Ascending aorta (tissue), 2 donors: Measurements from ENCODE around the gene PRKG2. TPM values are rescaled to one million over a fixed set of nuclear protein-coding genes. Genes with fewer than 3 reads are reported as not detected.
A peak's percentile ranks its signal among the peaks of the same experiment; 100 is the strongest.

ENCODE experiments used
- DNase-seq, 2 donors: peaks; one replicate each; pipeline ENCODE4 v3.0.0-alpha.2; 2019; ENCODE audit warnings: low spot score in 2 of 2
- H3K27ac ChIP-seq, 2 donors: fragments of 200-600 bp; sonication (generic); one replicate each; pipeline ENCODE4 v1.5.1; 2016 to 2017; ENCODE audit warnings: mild to moderate bottlenecking in 1 of 2
- H3K27me3 ChIP-seq: fragments of 200-600 bp; sonication (generic); one replicate; pipeline ENCODE4 v1.5.1; 2017
- H3K36me3 ChIP-seq, 2 donors: fragments of 200-600 bp; sonication (generic); one replicate each; pipeline ENCODE4 v1.5.1; 2016
- H3K4me1 ChIP-seq, 2 donors: fragments of 200-600 bp; sonication (generic); one replicate each; pipeline ENCODE4 v1.5.1; 2016 to 2017; ENCODE audit warnings: mild to moderate bottlenecking in 1 of 2
- H3K4me3 ChIP-seq, 2 donors: fragments of 200-600 bp; sonication (generic); one replicate each; pipeline ENCODE4 v1.5.1; 2016 to 2017; ENCODE audit warnings: mild to moderate bottlenecking in 1 of 2
- H3K9me3 ChIP-seq, 2 donors: fragments of 200-600 bp; sonication (generic); one replicate each; pipeline ENCODE4 v1.5.1; 2016
- CTCF ChIP-seq, 3 experiments: fragments of 200-600 bp in 2 of 3; fragments of 450-650 bp in 1 of 3; sonication (generic) in 2 of 3; IDR thresholded peaks; one replicate each; pipeline ENCODE4 v1.5.1; 2016 to 2019; ENCODE audit warnings: antibody characterized with exemption in 3 of 3, mild to moderate bottlenecking in 1 of 3, moderate library complexity in 1 of 3
- intact Hi-C: fragments of 100-400 bp; cut with DNase I; formaldehyde crosslinking; loops from one replicate; pipeline ENCODE4 v1.15.1; 2023
- total RNA-seq: library from RNA; depleted of rRNA; stranded (reverse); fragments of >200 nt; gene quantifications from one replicate; pipeline ENCODE4 v1.1.0, GENCODE V29; 2016

The PRKG2 gene
- total RNA-seq, 1 donor from 2014 or later: not detected

GRCh38 chr4:81142744-81143143 lies 72.3 kb downstream of the PRKG2 start:
- H3K9me3 ChIP-seq: no peaks in the 10 kb centered on the region
- H3K4me3 ChIP-seq: no peak overlapping the region
- no peak overlapping the region for H3K27ac ChIP-seq
- intact Hi-C loops: no loop called here
- DNase-seq: peak in 1 of 2 donors; percentile 59
- no peaks in the 10 kb centered on the region for H3K36me3 ChIP-seq
- H3K4me1 ChIP-seq: no peaks in the 10 kb centered on the region
- H3K27me3 ChIP-seq: no peaks in the 10 kb centered on the region
- no peak for TF ChIP-seq CTCF (IDR thresholded peaks at IDR 0.05)

GRCh38 chr4:81137894-81138293 lies 77.1 kb downstream of the PRKG2 start:
- Histone ChIP-seq H3K27ac (no peak overlapping the region), H3K9me3 (no peaks in the 10 kb centered on the region), H3K36me3 (no peaks in the 10 kb centered on the region), H3K27me3 (no peaks in the 10 kb centered on the region), H3K4me1 (no peaks in the 10 kb centered on the region), H3K4me3 (no peak overlapping the region)
- no peak for TF ChIP-seq CTCF (IDR thresholded peaks at IDR 0.05)
- DNase-seq: no peak
- intact Hi-C loops: no loop called here

- Histone ChIP-seq H3K9me3 (no peaks in the 10 kb centered on the region), H3K4me3 (no peak overlapping the region), H3K36me3 (no peaks in the 10 kb centered on the region), H3K4me1 (no peaks in the 10 kb centered on the region), H3K27me3 (no peaks in the 10 kb centered on the region), H3K27ac (no peak overlapping the region)
- DNase-seq: no peak
- TF ChIP-seq CTCF (IDR thresholded peaks at IDR 0.05): no peak
- intact Hi-C loops: no loop called here
Observed at GRCh38 chr4:81137446-81137845, 77.6 kb downstream of the PRKG2 start.

- no peak overlapping the region for H3K4me3 ChIP-seq
- no peaks in the 10 kb centered on the region for H3K9me3 ChIP-seq
- H3K4me1 ChIP-seq: no peaks in the 10 kb centered on the region
- intact Hi-C loops: no loop called here
- no peaks in the 10 kb centered on the region for H3K36me3 ChIP-seq
- H3K27me3 ChIP-seq: no peaks in the 10 kb centered on the region
- DNase-seq: peak in 1 of 2 donors; percentile 74
- peak overlapping the region; percentile 40 to 58 for H3K27ac ChIP-seq
- no peak for TF ChIP-seq CTCF (IDR thresholded peaks at IDR 0.05)
Observed at GRCh38 chr4:81136161-81136905, 78.7 kb downstream of the PRKG2 start.

- no peaks in the 10 kb centered on the region for H3K27me3 ChIP-seq
- TF ChIP-seq CTCF (IDR thresholded peaks at IDR 0.05): no peak
- intact Hi-C loops: no loop called here
- no peak overlapping the region for H3K4me3 ChIP-seq
- no peaks in the 10 kb centered on the region for H3K9me3 ChIP-seq
- H3K4me1 ChIP-seq: no peaks in the 10 kb centered on the region
- no peaks in the 10 kb centered on the region for H3K36me3 ChIP-seq
- no peak for DNase-seq
- no peak overlapping the region for H3K27ac ChIP-seq
Observed at GRCh38 chr4:81135501-81135900, 79.5 kb downstream of the PRKG2 start.
